GM19043 (cell line): Measurements from ENCODE around the gene CORO2A.
"Not testable (repeated sequence)": the region's sequence is repeated elsewhere in the genome, so short reads cannot be mapped to it uniquely, and the experiment has no call there.

Source experiments
- ATAC-seq: cut with Tn5 transposase; IDR thresholded peaks from one replicate; pipeline ENCODE4 v1.9.1; 2021; ENCODE audit warnings: low read depth; ENCODE audit not compliant: unreplicated experiment

Gene CORO2A

DNA sequence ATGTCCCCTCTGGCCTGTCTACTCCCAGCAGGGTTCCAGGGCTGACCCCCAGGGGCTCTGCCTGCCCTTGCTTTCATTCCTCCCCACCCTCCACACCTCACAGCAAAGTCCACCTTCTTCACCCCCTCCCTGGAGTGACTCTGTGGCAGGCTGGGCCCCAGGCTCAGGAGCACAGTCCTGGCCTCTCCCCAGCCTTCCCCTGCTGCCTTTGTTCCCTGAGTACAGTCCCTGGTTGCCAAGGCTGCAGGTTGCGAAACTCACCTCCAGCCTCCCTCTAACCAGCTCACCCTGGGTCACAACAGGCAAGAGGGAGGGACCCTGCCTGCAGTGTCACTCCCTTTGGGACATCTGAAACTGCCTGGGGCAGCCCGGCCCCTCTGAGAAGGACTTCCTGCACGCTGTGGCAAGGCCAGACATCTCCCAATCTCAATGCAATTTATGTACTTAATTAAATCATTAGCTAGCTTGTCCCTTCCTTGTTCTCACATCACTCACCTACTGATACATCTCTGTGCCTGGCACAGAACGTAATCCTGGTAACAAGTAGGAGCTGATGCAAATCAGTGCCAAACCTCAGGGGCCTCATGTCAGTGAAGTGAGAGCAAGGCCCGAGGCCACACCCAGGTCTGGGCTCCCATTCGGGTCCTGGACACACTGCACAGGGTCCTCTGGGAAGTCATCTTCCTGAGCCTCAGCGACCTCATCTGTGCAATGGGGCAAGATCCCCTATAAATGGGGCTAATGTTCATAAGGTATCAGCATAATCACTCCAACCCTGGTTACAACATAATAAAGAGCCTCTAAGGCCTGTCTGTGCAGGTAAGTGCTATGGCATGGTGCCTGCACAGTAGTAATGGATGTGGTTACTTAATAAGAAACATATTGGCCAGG, 46.1 kb downstream of the CORO2A start:
- no peak for ATAC-seq

DNA sequence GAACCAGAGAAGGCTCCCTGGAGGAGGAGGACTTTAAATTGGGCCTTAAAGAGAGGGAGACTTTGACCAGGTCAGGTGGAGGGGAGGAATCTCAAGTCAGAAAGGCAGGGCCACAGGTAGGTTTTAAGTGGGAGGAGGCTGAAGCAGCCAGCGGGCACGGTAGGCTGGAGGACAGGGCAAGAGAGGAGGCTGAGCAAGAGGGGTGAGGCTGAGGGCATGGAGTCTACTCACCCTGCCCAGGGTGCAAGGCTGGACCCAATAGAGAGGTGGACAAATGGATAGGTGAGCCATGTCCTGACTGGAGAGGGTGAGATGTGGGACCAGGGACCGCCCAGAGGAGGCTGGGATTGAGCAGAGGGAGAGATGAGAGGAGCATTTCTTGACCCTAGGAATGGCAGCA, 47.8 kb downstream of the CORO2A start:
- ATAC-seq: no peak

- no peak for ATAC-seq
Observed at GRCh38 chr9:98144076-98144475, 48.4 kb downstream of the CORO2A start.

DNA sequence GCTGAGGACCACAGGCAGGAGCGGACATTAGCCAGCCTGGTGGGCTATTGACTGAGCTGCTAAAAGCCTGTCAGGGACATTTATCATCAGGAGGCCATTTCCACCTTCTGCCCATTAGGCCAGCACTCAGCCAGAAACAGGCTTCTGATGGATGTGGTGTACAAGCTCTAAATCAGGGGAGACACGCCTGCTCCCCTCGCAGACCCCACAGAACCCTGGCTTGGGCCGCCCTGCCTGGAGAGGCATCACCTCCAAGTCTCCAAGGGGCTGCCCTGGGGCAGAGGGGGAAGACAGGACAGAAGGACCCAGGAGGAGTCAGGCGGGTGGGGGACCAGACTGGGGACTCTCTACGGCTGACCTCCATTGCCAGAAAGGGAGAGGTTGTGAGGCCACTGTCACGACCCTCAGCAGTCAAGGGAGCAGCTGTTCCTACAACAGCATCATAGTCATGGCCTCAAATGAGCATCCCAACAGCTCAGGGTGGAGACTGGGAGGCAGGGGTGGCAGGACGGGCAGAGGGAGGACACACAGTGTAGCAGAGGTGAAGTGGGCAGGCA, 49.4 kb downstream of the CORO2A start:
- no peak for ATAC-seq

DNA sequence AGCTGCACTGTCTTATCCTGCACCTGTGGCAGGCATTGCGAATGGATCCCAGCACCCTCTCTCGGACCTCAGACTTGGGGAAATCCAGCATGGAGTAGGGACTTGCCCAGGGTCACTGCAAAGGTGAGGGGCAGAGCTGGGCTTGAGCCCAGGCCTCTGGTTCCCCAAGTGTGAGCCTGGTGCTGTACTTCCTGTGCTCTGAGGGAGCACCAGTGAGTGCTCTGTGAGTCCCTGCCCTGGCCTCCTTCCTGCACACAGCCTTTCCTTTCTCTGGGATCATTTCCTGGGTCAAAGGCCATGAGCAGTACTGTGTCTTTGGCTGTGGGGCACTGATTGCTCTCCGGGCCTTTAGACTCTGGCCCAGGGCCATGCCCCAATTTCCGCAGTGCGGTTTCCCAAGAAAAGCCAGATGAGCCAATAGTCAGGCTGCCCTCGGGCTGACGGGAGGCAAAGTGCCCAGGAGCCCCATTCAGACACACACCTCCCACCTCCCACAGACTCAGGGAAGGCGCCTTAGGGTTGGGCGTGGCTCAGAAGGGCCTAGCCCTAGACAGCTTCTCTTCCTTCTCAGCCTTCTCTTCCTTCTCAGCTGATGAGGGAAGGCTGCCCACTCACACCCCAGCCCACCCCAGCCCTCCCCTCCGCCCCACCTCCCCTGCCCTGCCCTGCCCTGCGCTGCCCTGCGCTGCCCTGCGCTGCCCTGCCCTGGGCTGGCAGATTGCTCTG, 50.1 kb downstream of the CORO2A start:
- no peak for ATAC-seq

- ATAC-seq: no peak
Observed at GRCh38 chr9:98140503-98140902, 51.9 kb downstream of the CORO2A start.

GRCh38 chr9:98136489-98136888, 55.9 kb downstream of the CORO2A start:
- no peak for ATAC-seq

DNA sequence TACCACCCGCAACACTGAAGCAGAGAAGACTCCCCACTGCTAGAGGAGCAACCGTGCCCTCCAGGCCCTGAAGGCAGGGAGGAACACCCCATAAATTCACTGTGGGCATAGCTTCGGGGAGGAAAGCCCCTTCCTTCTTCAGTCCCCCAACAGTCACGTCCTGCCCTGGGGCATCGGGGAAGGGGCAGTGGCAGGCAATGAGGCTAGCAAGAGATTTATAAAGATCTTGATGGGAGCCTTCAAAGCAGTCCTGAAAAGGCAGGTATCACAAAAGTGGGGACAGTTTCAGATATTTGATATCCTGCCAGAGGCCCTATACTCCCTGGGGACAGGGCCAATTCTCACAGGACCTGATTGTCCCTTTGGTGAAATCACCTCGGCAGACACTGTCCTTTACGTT, 56.5 kb downstream of the CORO2A start:
- no peak for ATAC-seq

DNA sequence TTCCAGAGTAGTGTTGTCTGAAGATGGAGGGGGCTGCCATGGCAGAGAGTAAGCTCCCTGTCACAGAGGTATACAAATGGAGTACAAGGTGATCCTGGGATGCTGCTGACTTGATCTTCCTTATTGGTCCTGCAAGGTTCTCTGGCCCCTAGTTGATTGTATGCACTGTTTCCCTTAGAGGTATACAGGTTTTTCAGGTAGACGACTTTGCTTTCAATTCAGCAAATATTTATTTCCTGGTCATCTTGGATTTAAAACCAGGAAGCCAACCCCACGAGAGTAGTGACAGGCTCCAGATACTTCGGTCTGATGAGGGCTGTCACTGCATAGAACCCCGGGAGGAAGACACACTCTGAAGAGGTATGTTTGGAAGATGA, 56.9 kb downstream of the CORO2A start:
- no peak for ATAC-seq

DNA sequence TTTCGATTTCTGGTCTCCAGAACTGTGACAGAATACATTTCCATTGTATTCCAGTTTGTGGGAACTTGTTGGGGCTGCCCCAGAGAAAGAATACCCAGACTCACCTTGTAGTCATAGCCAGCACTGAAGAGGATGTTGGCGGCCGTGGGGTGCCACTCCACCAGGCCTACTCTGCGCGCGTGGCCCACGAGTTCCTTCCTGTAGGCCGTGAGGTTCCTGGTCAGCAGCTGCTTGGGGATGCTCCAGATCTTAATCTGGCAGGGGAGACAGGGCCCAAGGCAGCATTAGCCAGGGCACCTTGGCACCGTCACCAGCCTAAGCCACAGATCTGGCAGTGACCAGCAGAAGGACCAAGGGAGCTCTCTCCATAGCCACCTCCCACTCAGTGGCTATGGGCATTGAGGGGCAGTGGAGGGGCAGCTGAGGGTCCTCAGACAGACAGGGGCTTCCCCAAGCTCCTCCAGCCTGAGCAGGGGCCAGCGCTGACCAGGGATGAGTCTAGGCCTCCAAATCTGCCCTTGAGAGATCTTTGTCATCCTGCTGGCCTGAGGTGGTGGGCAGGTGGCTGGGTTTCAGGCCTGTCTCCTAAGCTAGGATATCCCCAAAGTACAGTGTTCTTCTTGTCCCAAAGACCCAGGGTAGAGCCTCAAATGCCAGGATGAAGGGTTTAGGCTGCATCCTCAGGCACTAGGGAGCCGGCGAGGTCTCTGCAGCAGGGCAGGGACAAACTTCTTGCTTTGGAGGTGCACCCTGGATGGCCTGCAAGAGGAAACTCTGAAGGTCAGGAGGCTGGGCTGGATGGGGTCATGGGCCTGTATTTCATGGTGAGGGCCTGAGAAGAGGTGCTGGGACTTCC, 57.5 kb downstream of the CORO2A start:
- ATAC-seq: no peak

- ATAC-seq: no peak
Observed at GRCh38 chr9:98132806-98133631, 59.4 kb downstream of the CORO2A start.

DNA sequence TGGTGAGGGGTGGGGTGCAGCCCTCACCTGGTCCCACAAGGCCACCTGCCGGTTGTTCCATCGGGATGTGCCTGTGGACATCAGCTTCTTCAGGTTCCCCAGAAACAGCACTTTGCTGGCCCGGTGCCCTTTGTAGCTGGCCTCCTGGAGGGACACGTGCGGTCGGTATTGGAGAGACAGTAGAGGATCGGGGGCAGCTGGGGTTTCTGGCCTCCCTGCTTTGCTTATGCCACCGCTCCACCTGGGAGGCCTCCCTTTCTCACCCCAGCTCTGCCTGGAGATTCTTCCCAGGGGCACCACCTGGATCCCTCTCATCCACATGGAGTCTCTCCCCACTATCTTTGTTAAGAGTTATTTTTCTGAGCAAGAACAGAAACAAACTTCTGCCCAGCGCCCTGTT, 60.3 kb downstream of the CORO2A start:
- no peak for ATAC-seq

DNA sequence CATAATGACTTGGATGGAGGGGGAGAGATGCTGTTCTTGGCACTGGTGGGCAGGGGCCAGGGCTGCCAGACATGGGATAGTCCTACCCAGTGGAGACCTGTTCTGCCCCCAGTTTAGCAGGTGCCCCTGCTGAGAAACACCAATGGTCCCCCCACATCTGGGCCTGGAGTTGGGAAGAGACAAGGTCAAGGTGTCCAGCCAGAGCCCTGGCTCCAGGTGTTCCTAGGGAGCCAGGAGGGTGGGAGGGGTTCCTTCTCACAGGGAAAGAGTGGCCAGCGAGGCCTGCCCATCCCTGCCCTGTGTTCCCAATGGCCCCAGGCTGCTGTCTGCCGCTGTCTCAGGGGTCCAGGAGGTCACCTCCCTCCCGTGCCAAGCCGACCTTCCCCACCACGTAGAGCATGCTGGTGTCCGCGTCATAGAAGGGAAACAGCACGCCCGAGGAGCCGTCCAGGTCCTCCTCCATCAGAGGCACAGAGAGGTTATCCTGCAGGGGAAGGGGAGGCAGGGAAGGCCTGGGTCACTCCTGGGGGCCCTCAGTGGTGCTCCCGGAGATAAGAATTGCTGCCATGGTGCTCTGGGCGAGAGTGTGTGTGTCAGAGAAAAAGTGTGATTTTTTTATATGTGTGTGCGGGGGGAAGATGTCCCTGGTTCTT, 61.7 kb downstream of the CORO2A start:
- no peak for ATAC-seq

- not testable (repeated sequence) for ATAC-seq
Observed at GRCh38 chr9:98130060-98130459, 62.4 kb downstream of the CORO2A start.

DNA sequence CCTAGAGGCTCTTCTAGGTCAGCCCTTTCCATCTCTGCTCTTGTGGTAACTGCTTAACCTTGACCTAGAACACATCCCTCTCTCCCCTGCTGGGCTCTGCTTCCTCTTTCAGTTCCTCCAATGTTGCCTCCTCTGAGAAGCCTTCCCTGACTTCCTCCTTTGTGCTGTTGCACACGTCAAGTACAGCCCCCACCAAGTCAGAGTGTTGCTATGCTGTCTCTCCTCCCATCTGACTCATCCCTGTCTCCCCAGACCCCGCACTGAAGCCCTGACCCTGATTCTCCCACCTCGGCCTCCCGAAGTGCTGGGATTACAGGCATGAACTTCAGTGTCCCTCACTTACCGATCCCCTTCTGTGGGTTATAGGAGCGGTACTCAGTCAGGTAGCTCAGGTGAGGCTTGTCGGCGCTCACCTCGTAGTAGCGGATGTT, 63.0 kb downstream of the CORO2A start:
- peak; percentile 88 for ATAC-seq

- ATAC-seq: no peak
Observed at GRCh38 chr9:98128316-98128715, 64.1 kb downstream of the CORO2A start.

DNA sequence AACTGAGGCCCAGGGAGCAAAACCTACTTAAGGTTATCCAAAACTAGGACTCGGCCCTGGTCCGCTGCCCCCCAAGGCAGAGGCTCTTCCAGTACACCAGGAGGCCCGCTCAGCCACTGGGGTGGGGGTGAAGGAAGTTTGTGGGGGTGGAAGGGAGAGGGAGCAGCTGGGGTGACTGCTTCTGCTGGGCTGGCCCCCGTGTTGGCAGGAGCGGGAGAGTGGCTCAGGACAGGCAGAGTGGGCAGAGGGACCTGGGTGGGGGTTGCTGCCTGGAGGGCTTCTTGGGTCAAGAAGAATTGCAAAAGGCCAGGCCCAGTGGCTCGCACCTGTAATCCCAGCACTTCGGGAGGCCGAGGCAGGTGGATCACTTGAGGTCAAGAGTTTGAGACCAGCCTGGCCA, 65.2 kb downstream of the CORO2A start:
- ATAC-seq: no peak

- ATAC-seq: no peak
Observed at GRCh38 chr9:98124637-98125426, 67.6 kb downstream of the CORO2A start.

DNA sequence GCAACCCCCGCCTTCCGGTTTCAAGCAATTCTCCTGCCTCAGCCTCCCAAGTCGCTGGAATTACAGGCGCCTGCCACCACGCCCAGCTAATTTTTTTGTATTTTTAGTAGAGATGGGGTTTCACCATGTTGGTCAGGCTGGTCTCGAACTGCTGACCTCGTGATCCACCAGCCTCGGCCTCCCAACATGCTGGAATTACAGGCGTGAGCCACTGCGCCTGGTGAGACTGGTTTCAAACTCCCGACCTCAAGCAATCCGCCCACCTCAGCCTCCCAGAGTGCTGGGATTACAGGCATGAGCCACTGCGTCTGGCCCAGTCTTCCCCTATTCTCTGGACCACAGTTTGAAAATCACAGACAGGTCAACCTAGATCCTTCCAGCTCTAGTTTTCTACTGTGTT, 68.3 kb downstream of the CORO2A start:
- not testable (repeated sequence) for ATAC-seq
